MG63 (cell line): Measurements from ENCODE around the gene MAP9. TPM values are rescaled to one million over a fixed set of nuclear protein-coding genes. Genes with fewer than 3 reads are reported as not detected.
"Not testable (repeated sequence)": the region's sequence is repeated elsewhere in the genome, so short reads cannot be mapped to it uniquely, and the experiment has no call there.

Experiments
- DNase-seq: peaks from one replicate; pipeline ENCODE4 v3.0.0-alpha.2; 2020
- H3K27me3 ChIP-seq: fragments of 250-450 bp; sonication (Bioruptor Pico); 2 replicates; pipeline ENCODE4 v1.5.1; 2020; ENCODE audit warnings: mild to moderate bottlenecking, moderate library complexity
- H3K36me3 ChIP-seq: fragments of 250-450 bp; sonication (Bioruptor Pico); 2 replicates; pipeline ENCODE4 v1.5.1; 2020; ENCODE audit warnings: mild to moderate bottlenecking, moderate library complexity
- H3K4me3 ChIP-seq: fragments of 250-450 bp; sonication (Bioruptor Pico); 2 replicates; pipeline ENCODE4 v1.5.1; 2020; ENCODE audit warnings: mild to moderate bottlenecking, moderate library complexity
- H3K9me3 ChIP-seq: fragments of 250-450 bp; sonication (Bioruptor Pico); 2 replicates; pipeline ENCODE4 v1.5.1; 2020; ENCODE audit warnings: mild to moderate bottlenecking, moderate library complexity
- total RNA-seq: library from RNA; depleted of rRNA; stranded (reverse); fragments of >200 nt; shearing (Covaris generic); gene quantifications from 2 replicates; pipeline ENCODE4 v1.2.3, GENCODE V29; 2014; ENCODE audit warnings: low replicate concordance

Gene MAP9
- total RNA-seq, 1 experiment from 2014 or later = 4.3 TPM

GRCh38 chr4:155383541-155383940 lies 6.8 kb upstream of the MAP9 start:
- Histone ChIP-seq H3K4me3 (no peak overlapping the region), H3K27me3 (no peaks in the 10 kb centered on the region), H3K36me3 (no peaks in the 10 kb centered on the region), H3K9me3 (no peaks in the 10 kb centered on the region)
- no peak for DNase-seq

GRCh38 chr4:155377276-155377675 lies 511 bp upstream of the MAP9 start:
- Histone ChIP-seq H3K9me3 (no peaks in the 10 kb centered on the region), H3K27me3 (no peaks in the 10 kb centered on the region), H3K36me3 (no peaks in the 10 kb centered on the region), H3K4me3 (peak overlapping the region; percentile 75)
- DNase-seq = no peak

- no peaks in the 10 kb centered on the region for H3K36me3 ChIP-seq
- no peak for DNase-seq
- no peaks in the 10 kb centered on the region for H3K27me3 ChIP-seq
- H3K9me3 ChIP-seq = no peaks in the 10 kb centered on the region
- H3K4me3 ChIP-seq = no peak overlapping the region
Observed at GRCh38 chr4:155371432-155372043, 5.2 kb downstream of the MAP9 start.

GRCh38 chr4:155367608-155368007 lies 9.2 kb downstream of the MAP9 start:
- Histone ChIP-seq H3K9me3 (no peaks in the 10 kb centered on the region), H3K4me3 (no peak overlapping the region), H3K36me3 (no peaks in the 10 kb centered on the region), H3K27me3 (no peaks in the 10 kb centered on the region)
- DNase-seq = no peak

- no peak overlapping the region for H3K4me3 ChIP-seq
- no peaks in the 10 kb centered on the region for H3K27me3 ChIP-seq
- no peaks in the 10 kb centered on the region for H3K9me3 ChIP-seq
- peak; percentile 14 for DNase-seq
- H3K36me3 ChIP-seq = no peaks in the 10 kb centered on the region
Observed at GRCh38 chr4:155353923-155354540, 22.7 kb downstream of the MAP9 start.

GRCh38 chr4:155342142-155342541 lies 34.6 kb downstream of the MAP9 start:
- Histone ChIP-seq H3K36me3 (no peaks in the 10 kb centered on the region), H3K27me3 (no peaks in the 10 kb centered on the region), H3K9me3 (no peaks in the 10 kb centered on the region), H3K4me3 (no peak overlapping the region)
- no peak for DNase-seq

GRCh38 chr4:155339999-155340398 lies 36.8 kb downstream of the MAP9 start:
- Histone ChIP-seq H3K27me3 (no peaks in the 10 kb centered on the region), H3K36me3 (no peaks in the 10 kb centered on the region), H3K4me3 (no peak overlapping the region), H3K9me3 (no peaks in the 10 kb centered on the region)
- DNase-seq = no peak

- H3K9me3 ChIP-seq = no peaks in the 10 kb centered on the region
- H3K27me3 ChIP-seq = no peaks in the 10 kb centered on the region
- peak; percentile 11 for DNase-seq
- no peaks in the 10 kb centered on the region for H3K36me3 ChIP-seq
- no peak overlapping the region for H3K4me3 ChIP-seq
Observed at GRCh38 chr4:155339588-155339987, 37.2 kb downstream of the MAP9 start.

- Histone ChIP-seq H3K36me3 (no peaks in the 10 kb centered on the region), H3K9me3 (no peaks in the 10 kb centered on the region), H3K27me3 (no peaks in the 10 kb centered on the region), H3K4me3 (no peak overlapping the region)
- no peak for DNase-seq
Observed at GRCh38 chr4:155338196-155338595, 38.6 kb downstream of the MAP9 start.

GRCh38 chr4:155336242-155336641 lies 40.5 kb downstream of the MAP9 start:
- DNase-seq = no peak
- H3K9me3 ChIP-seq = no peaks in the 10 kb centered on the region

GRCh38 chr4:155331478-155331877 lies 45.3 kb downstream of the MAP9 start:
- Histone ChIP-seq H3K36me3 (no peaks in the 10 kb centered on the region), H3K9me3 (no peaks in the 10 kb centered on the region), H3K4me3 (no peak overlapping the region), H3K27me3 (no peaks in the 10 kb centered on the region)
- DNase-seq = no peak

More at GRCh38 chr4:155336242-155336641, 40.5 kb downstream of the MAP9 start:
- Histone ChIP-seq H3K27me3 (no peaks in the 10 kb centered on the region), H3K4me3 (no peak overlapping the region), H3K36me3 (no peaks in the 10 kb centered on the region)

GRCh38 chr4:155322782-155323181 lies 54.0 kb downstream of the MAP9 start:
- DNase-seq = no peak
- H3K9me3 ChIP-seq = no peaks in the 10 kb centered on the region
- no peaks in the 10 kb centered on the region for H3K27me3 ChIP-seq
- no peaks in the 10 kb centered on the region for H3K36me3 ChIP-seq
- H3K4me3 ChIP-seq = no peak overlapping the region

- no peaks in the 10 kb centered on the region for H3K27me3 ChIP-seq
- no peak for DNase-seq
- no peak overlapping the region for H3K4me3 ChIP-seq
- no peaks in the 10 kb centered on the region for H3K9me3 ChIP-seq
- H3K36me3 ChIP-seq = no peaks in the 10 kb centered on the region
Observed at GRCh38 chr4:155321006-155321405, 55.8 kb downstream of the MAP9 start.

- H3K9me3 ChIP-seq = no peaks in the 10 kb centered on the region
- H3K36me3 ChIP-seq = no peaks in the 10 kb centered on the region
- no peak overlapping the region for H3K4me3 ChIP-seq
- DNase-seq = no peak
- H3K27me3 ChIP-seq = no peaks in the 10 kb centered on the region
Observed at GRCh38 chr4:155319516-155319915, 57.2 kb downstream of the MAP9 start.

- not testable (repeated sequence) for H3K27me3 ChIP-seq, DNase-seq, H3K4me3 ChIP-seq, H3K9me3 ChIP-seq, H3K36me3 ChIP-seq
Observed at GRCh38 chr4:155312027-155312426, 64.7 kb downstream of the MAP9 start.

GRCh38 chr4:155307731-155308277 lies 69.0 kb downstream of the MAP9 start:
- Histone ChIP-seq H3K9me3 (no peaks in the 10 kb centered on the region), H3K27me3 (no peaks in the 10 kb centered on the region), H3K36me3 (no peaks in the 10 kb centered on the region), H3K4me3 (no peak overlapping the region)
- no peak for DNase-seq

- no peak for DNase-seq
- no peaks in the 10 kb centered on the region for H3K27me3 ChIP-seq
- H3K4me3 ChIP-seq = no peak overlapping the region
- H3K36me3 ChIP-seq = no peaks in the 10 kb centered on the region
- H3K9me3 ChIP-seq = no peaks in the 10 kb centered on the region
Observed at GRCh38 chr4:155305619-155306018, 71.1 kb downstream of the MAP9 start.

- no peak for DNase-seq
- H3K9me3 ChIP-seq = no peaks in the 10 kb centered on the region
Observed at GRCh38 chr4:155304375-155304774, 72.4 kb downstream of the MAP9 start.

More at GRCh38 chr4:155304375-155304774, 72.4 kb downstream of the MAP9 start:
- Histone ChIP-seq H3K4me3 (no peak overlapping the region), H3K36me3 (no peaks in the 10 kb centered on the region), H3K27me3 (no peaks in the 10 kb centered on the region)
